PC-9 (cell line): ENCODE results near the gene THAP12.

Experiments
- EZH2 ChIP-seq: fragments of 200-600 bp; sonication (generic); IDR thresholded peaks from 2 replicates; pipeline ENCODE4 v1.8.0; 2017; ENCODE audit warnings: antibody characterized with exemption, low read depth
- TF ChIP-seq, protein P1 (sequence below): fragments of 200-600 bp; sonication (generic); conservative IDR thresholded peaks from 2 replicates; pipeline ENCODE4 v1.6.1; 2017; ENCODE audit warnings: mixed run types, antibody characterized with exemption, mild to moderate bottlenecking, moderate library complexity

DNA sequence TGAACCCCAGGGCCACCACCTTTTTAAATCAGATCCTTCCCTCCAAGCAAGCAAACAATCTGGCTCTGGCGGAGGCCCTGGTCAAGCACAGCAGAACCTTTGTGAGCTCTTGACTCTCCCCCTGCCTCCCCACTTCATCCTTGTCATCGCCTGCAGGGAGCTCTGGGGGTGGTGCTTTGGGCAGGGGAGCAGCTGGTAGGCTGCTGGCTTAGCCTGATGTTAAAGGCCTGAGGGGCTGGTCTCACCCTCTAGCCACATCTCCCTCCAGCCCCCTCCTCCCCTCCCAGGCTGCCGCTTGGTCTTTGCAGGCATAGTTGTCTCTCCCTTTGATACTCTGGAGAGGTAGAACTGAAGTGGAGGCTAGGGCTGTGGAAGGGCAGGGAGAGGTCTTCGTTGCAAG is 50.9 kb downstream of the THAP12 start:
- TF ChIP-seq, protein P1, sequence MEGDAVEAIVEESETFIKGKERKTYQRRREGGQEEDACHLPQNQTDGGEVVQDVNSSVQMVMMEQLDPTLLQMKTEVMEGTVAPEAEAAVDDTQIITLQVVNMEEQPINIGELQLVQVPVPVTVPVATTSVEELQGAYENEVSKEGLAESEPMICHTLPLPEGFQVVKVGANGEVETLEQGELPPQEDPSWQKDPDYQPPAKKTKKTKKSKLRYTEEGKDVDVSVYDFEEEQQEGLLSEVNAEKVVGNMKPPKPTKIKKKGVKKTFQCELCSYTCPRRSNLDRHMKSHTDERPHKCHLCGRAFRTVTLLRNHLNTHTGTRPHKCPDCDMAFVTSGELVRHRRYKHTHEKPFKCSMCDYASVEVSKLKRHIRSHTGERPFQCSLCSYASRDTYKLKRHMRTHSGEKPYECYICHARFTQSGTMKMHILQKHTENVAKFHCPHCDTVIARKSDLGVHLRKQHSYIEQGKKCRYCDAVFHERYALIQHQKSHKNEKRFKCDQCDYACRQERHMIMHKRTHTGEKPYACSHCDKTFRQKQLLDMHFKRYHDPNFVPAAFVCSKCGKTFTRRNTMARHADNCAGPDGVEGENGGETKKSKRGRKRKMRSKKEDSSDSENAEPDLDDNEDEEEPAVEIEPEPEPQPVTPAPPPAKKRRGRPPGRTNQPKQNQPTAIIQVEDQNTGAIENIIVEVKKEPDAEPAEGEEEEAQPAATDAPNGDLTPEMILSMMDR, result no peak
- no peak for TF ChIP-seq EZH2
